Glutamatergic neuron (in vitro differentiated cells): Measurements from ENCODE around the gene ARHGAP10. TPM values are rescaled to one million over a fixed set of nuclear protein-coding genes. Genes with fewer than 3 reads are reported as not detected.

Source experiments
- DNase-seq: peaks from one replicate; pipeline ENCODE4 v3.0.0; 2022
- H3K27ac Mint-ChIP-seq: one replicate; pipeline ENCODE4 v1.8.0; 2020; ENCODE audit warnings: mild to moderate bottlenecking, mixed read lengths, inconsistent platforms; ENCODE audit not compliant: unreplicated experiment
- H3K27me3 Mint-ChIP-seq: one replicate; pipeline ENCODE4 v1.8.0; 2020; ENCODE audit warnings: mild to moderate bottlenecking, moderate library complexity, mixed read lengths, inconsistent platforms; ENCODE audit not compliant: unreplicated experiment
- H3K36me3 Mint-ChIP-seq: one replicate; pipeline ENCODE4 v1.8.0; 2020; ENCODE audit warnings: mild to moderate bottlenecking, mixed read lengths, inconsistent platforms; ENCODE audit not compliant: unreplicated experiment
- H3K4me1 Mint-ChIP-seq: one replicate; pipeline ENCODE4 v1.8.0; 2020; ENCODE audit warnings: mild to moderate bottlenecking, low read depth, mixed read lengths, inconsistent platforms; ENCODE audit not compliant: unreplicated experiment
- H3K4me3 Mint-ChIP-seq: one replicate; pipeline ENCODE4 v1.8.0; 2020; ENCODE audit warnings: mild to moderate bottlenecking, mixed read lengths, inconsistent platforms; ENCODE audit not compliant: unreplicated experiment
- H3K9me3 Mint-ChIP-seq: one replicate; pipeline ENCODE4 v1.8.0; 2020; ENCODE audit warnings: mild to moderate bottlenecking, moderate library complexity, mixed read lengths, inconsistent platforms; ENCODE audit not compliant: unreplicated experiment
- CTCF ChIP-seq: fragments of 200-600 bp; sonication (generic); IDR thresholded peaks from one replicate; pipeline ENCODE4 v1.5.0; 2021; ENCODE audit not compliant: partially characterized antibody, unreplicated experiment
- total RNA-seq: library from RNA; stranded (reverse); fragmentation: NEBNext Ultra II Directional; extraction: Animal tissue kit (Norgen Biotek cat#: 25700); gene quantifications from one replicate; pipeline ENCODE4 v1.2.1, GENCODE V29; 2021; ENCODE audit not compliant: unreplicated experiment

Gene ARHGAP10
- total RNA-seq, 1 donor from 2014 or later = 19.7 TPM

- no peak for DNase-seq
- peaks cover 5% of the 10 kb centered on the region for H3K4me1 Mint-ChIP-seq
- peaks cover 1% of the 10 kb centered on the region for H3K27me3 Mint-ChIP-seq
- H3K27ac Mint-ChIP-seq = no peak overlapping the region
- no peak for TF ChIP-seq CTCF
- H3K4me3 Mint-ChIP-seq = no peak overlapping the region
- no peaks in the 10 kb centered on the region for H3K36me3 Mint-ChIP-seq
- H3K9me3 Mint-ChIP-seq = peaks cover 2% of the 10 kb centered on the region
Measured at GRCh38 chr4:147760695-147761094, 28.8 kb downstream of the ARHGAP10 start.

- Mint-ChIP-seq H3K27ac (no peak overlapping the region), H3K9me3 (peaks cover 2% of the 10 kb centered on the region), H3K4me1 (peaks cover 5% of the 10 kb centered on the region), H3K4me3 (no peak overlapping the region), H3K27me3 (peaks cover 1% of the 10 kb centered on the region), H3K36me3 (no peaks in the 10 kb centered on the region)
- no peak for DNase-seq
- no peak for TF ChIP-seq CTCF
Measured at GRCh38 chr4:147761218-147761883, 29.5 kb downstream of the ARHGAP10 start.

GRCh38 chr4:147764337-147764736 lies 32.4 kb downstream of the ARHGAP10 start:
- no peaks in the 10 kb centered on the region for H3K36me3 Mint-ChIP-seq

GRCh38 chr4:147765121-147765529 lies 33.2 kb downstream of the ARHGAP10 start:
- peaks cover 2% of the 10 kb centered on the region for H3K4me1 Mint-ChIP-seq

More at GRCh38 chr4:147764337-147764736, 32.4 kb downstream of the ARHGAP10 start:
- Mint-ChIP-seq H3K27ac (no peak overlapping the region), H3K27me3 (peaks cover 1% of the 10 kb centered on the region), H3K4me3 (no peak overlapping the region), H3K4me1 (peaks cover 5% of the 10 kb centered on the region), H3K9me3 (peaks cover 2% of the 10 kb centered on the region)
- no peak for TF ChIP-seq CTCF
- DNase-seq = no peak

More at GRCh38 chr4:147765121-147765529, 33.2 kb downstream of the ARHGAP10 start:
- no peak for DNase-seq
- H3K27me3 Mint-ChIP-seq = peaks cover 1% of the 10 kb centered on the region
- no peak overlapping the region for H3K27ac Mint-ChIP-seq
- no peak for TF ChIP-seq CTCF
- H3K4me3 Mint-ChIP-seq = no peak overlapping the region
- peaks cover 2% of the 10 kb centered on the region for H3K9me3 Mint-ChIP-seq
- H3K36me3 Mint-ChIP-seq = no peaks in the 10 kb centered on the region
